GM12874 (cell line): ENCODE data around the gene NT5DC2.

Experiments
- CTCF ChIP-seq: IDR thresholded peaks from 2 replicates; pipeline ENCODE4 v1.5.1; 2011; ENCODE audit warnings: low read depth, mild to moderate bottlenecking, control low read depth, low read length, moderate library complexity; ENCODE audit not compliant: insufficient read depth

Gene NT5DC2

DNA sequence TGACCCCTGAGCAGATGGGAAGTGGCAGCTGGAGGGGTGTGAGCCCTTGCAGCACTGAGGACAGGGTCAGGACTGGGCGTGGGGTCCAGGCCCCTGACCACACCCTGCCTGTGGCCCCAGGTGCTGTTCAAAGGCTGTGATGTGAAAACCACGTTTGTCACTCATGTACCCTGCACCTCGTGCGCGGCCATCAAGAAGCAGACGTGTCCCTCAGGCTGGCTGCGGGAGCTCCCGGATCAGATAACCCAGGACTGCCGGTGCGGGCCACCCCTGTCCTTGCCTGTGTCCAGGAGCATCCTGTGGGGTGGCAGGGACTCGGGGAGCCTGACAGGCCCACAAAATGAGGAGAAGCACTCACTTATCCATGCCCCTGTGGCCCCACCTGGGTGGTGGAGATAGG is 32.6 kb downstream of the NT5DC2 start:
- TF ChIP-seq CTCF, result no peak

- TF ChIP-seq CTCF, result no peak
These were observed 35.3 kb downstream of the NT5DC2 start for GRCh38 chr3:52498137-52499054.

DNA sequence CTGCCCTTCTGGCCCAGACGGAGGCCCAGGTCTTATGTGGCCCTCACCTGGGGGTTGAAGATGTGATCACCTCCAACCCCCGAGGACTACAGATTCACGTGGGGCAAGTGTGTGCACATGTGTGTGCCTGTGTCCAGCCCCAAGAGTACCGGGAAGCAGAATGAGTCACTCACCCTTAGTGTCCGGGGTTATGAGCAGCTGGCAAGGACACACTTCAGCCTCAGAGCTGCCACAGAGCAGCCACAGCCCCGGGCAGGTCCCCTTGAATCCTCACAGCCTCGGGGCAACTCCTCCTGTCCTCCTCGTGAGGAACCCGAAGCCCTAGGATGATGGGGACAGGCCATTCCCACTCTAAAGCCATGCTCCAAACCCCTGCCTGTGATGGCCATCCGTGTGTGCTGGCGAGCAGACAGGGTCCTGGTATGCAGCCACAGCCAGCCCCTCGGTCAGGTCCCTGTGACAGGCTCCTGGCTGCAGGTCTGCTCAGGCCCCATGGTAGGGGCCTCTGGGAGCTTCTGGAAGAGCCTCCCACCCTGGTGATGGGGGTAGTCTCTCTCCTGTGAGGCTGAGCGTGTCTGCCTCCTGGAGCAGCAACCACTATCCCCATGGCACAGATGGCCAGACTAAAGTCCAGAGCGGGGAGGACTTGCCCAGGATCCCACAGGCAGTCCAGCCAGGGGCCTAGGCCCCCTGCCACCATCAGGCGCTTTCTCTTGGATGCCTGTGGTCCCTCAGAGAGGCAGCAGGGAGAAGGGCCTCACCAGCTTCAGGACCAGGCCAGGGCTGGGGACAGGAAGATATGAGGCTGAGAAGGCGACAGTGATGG is 37.7 kb downstream of the NT5DC2 start:
- no peak for TF ChIP-seq CTCF

GRCh38 chr3:52494886-52495495 is 38.7 kb downstream of the NT5DC2 start, which contains the start of gene STAB1:
STAB1 (plus strand) TSS chr3:52495338; CDS start chr3:52495414, 76 bp downstream.
- TF ChIP-seq CTCF, result no peak

- TF ChIP-seq CTCF, result no peak
These were observed 39.2 kb downstream of the NT5DC2 start for GRCh38 chr3:52494445-52494844.

GRCh38 chr3:52493232-52494017 is 40.2 kb downstream of the NT5DC2 start:
- no peak for TF ChIP-seq CTCF
